H1 (cell line): Measurements from ENCODE around the gene TFF1. TPM values are rescaled to one million over a fixed set of nuclear protein-coding genes. Genes with fewer than 3 reads are reported as not detected.

ENCODE experiments used
- BCL11A ChIP-seq, 2 experiments: IDR thresholded peaks; one replicate each; pipeline ENCODE4 v1.6.1; 2011; ENCODE audit warnings: low read depth in 2 of 2, low read length in 2 of 2, mild to moderate bottlenecking in 2 of 2
- CHD7 ChIP-seq: fragments of 300-600 bp; sonication (generic); IDR thresholded peaks from 2 replicates; pipeline ENCODE4 v1.7.1; 2012; ENCODE audit warnings: low read length, moderate library complexity, mild to moderate bottlenecking, inconsistent platforms; ENCODE audit not compliant: insufficient replicate concordance
- CTBP2 ChIP-seq: IDR thresholded peaks from 2 replicates; pipeline ENCODE4 v1.7.0; 2011; ENCODE audit warnings: borderline replicate concordance, mild to moderate bottlenecking, moderate library complexity, mixed read lengths, low read length; ENCODE audit not compliant: insufficient read depth, insufficient read length
- CTCF ChIP-seq, 3 experiments: IDR thresholded peaks; 1 replicate in 2 of 3; 2 replicates in 1 of 3; pipeline versions ENCODE4 v1.5.1 to v1.6.1; 2011; ENCODE audit warnings: low read length in 3 of 3, mild to moderate bottlenecking in 3 of 3, inconsistent platforms in 2 of 3, low read depth in 1 of 3, moderate library complexity in 1 of 3; ENCODE audit not compliant: insufficient read depth in 1 of 3; ENCODE audit errors: control extremely low read depth in 1 of 3
- HDAC6 ChIP-seq: IDR thresholded peaks from one replicate; pipeline ENCODE4 v1.7.1; 2012; ENCODE audit warnings: low read depth, mild to moderate bottlenecking, inconsistent platforms, low read length, moderate library complexity
- MAFK ChIP-seq: IDR thresholded peaks from 2 replicates; pipeline ENCODE4 v1.6.1; 2012; ENCODE audit warnings: low read depth, mild to moderate bottlenecking, improper control_type of control experiment, low read length
- SIX5 ChIP-seq: IDR thresholded peaks from 2 replicates; pipeline ENCODE4 v1.6.1; 2011; ENCODE audit warnings: mild to moderate bottlenecking, low read depth, low read length
- polyA plus RNA-seq, 7 experiments: library from polyadenylated mRNA; depleted of rRNA in 3 of 7; stranded (reverse) in 5 of 7; unstranded in 2 of 7; fragments of >200 nt in 5 of 7; fragments of 200-250 nt in 2 of 7; gene quantifications; 1 replicate in 5 of 7; 2 replicates in 1 of 7; 4 replicates in 1 of 7; pipeline versions ENCODE4 v1.2.1 to v1.2.3, GENCODE V29; 2011 to 2013; ENCODE audit warnings: missing spikeins in 2 of 7, mixed read lengths in 2 of 7
- total RNA-seq: library from RNA; stranded (reverse); fragmentation: NEBNext Ultra II Directional; extraction: Animal tissue kit (Norgen Biotek cat#: 25700); gene quantifications from 2 replicates; pipeline ENCODE4 v1.2.1, GENCODE V29; 2021

TFF1 gene
- total and polyA plus RNA-seq, 2 of the 8 experiments (the other 6 are each of a cell fraction or from before 2014, with no cell fraction given) = not detected

GRCh38 chr21:42411891-42412635 is 45.7 kb upstream of the TFF1 start (continued):
- TF ChIP-seq CHD7 = no peak
- TF ChIP-seq HDAC6 = no peak
- TF ChIP-seq CTCF (IDR thresholded peaks at IDR 0.05; ENCODE audit: control extremely low read depth in 1 of 3, insufficient read depth in 1 of 3, low read depth in 1 of 3, low read length in 3 of 3) = no peak
- TF ChIP-seq MAFK = no peak
- no peak for TF ChIP-seq SIX5
- TF ChIP-seq CTBP2 = no peak
- no peak for TF ChIP-seq BCL11A (IDR thresholded peaks at IDR 0.05; ENCODE audit: low read depth in 2 of 2, low read length in 2 of 2)
